ENCODE results near the gene TNIP2.
"Not testable (repeated sequence)": the region's sequence is repeated elsewhere in the genome, so short reads cannot be mapped to it uniquely, and the experiment has no call there.

TNIP2 gene

GRCh38 chr4:2793586-2794485, 37.7 kb upstream of the TNIP2 start:
- FAIRE-seq, result no peak

- no peak for FAIRE-seq
These were observed 36.8 kb upstream of the TNIP2 start, which contains the start of gene SH3BP2 for GRCh38 chr4:2792711-2793585. SH3BP2 (plus strand) TSS chr4:2793085; CDS start chr4:2820618, 27,533 bp downstream.

- no peak for FAIRE-seq
These were observed 36.2 kb upstream of the TNIP2 start for GRCh38 chr4:2792396-2792710.

GRCh38 chr4:2791518-2792395, 35.6 kb upstream of the TNIP2 start:
- FAIRE-seq, result no peak

- no peak for FAIRE-seq
These were observed 34.7 kb upstream of the TNIP2 start for GRCh38 chr4:2790583-2791517.

GRCh38 chr4:2789793-2790582, 33.9 kb upstream of the TNIP2 start:
- FAIRE-seq, result no peak

GRCh38 chr4:2789351-2789750, 33.2 kb upstream of the TNIP2 start:
- no peak for FAIRE-seq

- no peak for FAIRE-seq
These were observed 32.5 kb upstream of the TNIP2 start for GRCh38 chr4:2788532-2789103.

GRCh38 chr4:2788101-2788500, 32.0 kb upstream of the TNIP2 start:
- FAIRE-seq, result no peak

- no peak for FAIRE-seq
These were observed 31.3 kb upstream of the TNIP2 start for GRCh38 chr4:2787230-2788100.

GRCh38 chr4:2786794-2787229, 30.7 kb upstream of the TNIP2 start:
- no peak for FAIRE-seq

GRCh38 chr4:2786152-2786671, 30.1 kb upstream of the TNIP2 start:
- FAIRE-seq, result no peak

- FAIRE-seq, result no peak
These were observed 29.5 kb upstream of the TNIP2 start for GRCh38 chr4:2785613-2786012.

GRCh38 chr4:2783790-2784189, 27.7 kb upstream of the TNIP2 start:
- FAIRE-seq, result no peak

GRCh38 chr4:2781911-2782310, 25.8 kb upstream of the TNIP2 start:
- FAIRE-seq, result no peak

- FAIRE-seq, result not testable (repeated sequence)
These were observed 24.5 kb upstream of the TNIP2 start for GRCh38 chr4:2780643-2781042.

- FAIRE-seq, result no peak
These were observed 15.1 kb upstream of the TNIP2 start for GRCh38 chr4:2771264-2771663.

GRCh38 chr4:2768921-2769336, 12.8 kb upstream of the TNIP2 start:
- no peak for FAIRE-seq

- FAIRE-seq, result no peak
These were observed 12.0 kb upstream of the TNIP2 start for GRCh38 chr4:2768124-2768523.
